HG02642 (cell line): ENCODE data around the gene ANKRD62.
A peak's percentile ranks its signal among the peaks of the same experiment; 100 is the strongest.

ENCODE experiments used
- ATAC-seq: cut with Tn5 transposase; IDR thresholded peaks from one replicate; pipeline ENCODE4 v1.9.1; 2021; ENCODE audit warnings: mild to moderate bottlenecking; ENCODE audit not compliant: unreplicated experiment, poor library complexity

Gene ANKRD62

DNA sequence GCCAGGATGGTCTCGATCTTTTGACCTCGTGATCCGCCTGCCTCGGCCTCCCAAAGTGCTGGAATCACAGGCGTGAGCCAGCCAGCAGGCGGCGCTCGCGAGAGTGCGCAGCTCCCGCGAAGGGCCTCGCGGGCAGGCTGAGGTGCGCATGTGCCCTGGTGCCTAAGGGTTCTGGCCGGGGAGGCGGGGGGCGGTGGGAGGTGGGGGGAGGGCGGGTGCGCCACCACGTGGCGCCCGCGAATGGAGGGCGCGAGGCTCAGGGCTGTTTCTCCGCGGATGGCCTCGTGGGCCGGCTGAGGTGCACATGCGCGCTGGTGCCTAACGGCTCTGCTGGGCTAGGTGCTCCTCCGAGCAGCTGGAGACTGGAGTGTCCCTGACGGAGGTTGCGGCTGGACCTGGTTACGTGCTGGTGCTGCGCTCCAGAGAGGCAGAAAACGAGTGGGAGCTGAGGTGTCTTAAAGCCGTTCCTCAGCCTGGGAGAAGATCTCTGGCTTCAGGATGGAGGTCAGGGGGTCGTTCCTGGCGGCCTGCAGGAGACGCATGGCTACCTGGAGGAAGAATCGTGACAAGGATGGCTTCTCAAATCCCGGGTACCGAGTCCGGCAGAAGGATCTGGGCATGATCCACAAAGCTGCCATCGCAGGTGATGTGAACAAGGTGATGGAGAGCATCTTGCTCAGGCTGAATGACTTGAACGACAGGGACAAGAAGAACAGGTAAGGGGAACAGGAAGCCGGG, at the start of gene ANKRD62:
TSS of gene ANKRD62 (plus strand) at position 324 of the 738 bp plus-strand sequence. CDS start at position 499, 175 bp downstream.
- no peak for ATAC-seq

DNA sequence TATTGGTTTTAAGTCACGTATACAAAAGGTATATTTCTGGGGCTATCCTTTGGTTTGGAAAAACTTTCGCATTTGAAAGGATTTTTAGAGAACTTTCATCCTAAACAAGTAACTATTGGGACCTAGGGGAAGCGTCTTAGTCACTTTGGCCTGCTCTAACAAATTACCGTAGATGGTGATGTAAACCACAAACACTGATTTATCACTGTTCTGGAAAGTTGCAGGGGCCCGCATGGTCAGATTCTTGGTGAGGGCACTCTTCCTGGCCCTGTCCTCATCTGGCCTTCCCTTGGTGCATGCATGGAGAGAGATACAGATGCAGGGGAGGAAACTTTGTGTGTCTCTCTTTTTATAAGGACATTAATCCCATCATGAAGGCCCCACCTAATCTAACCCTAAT, 49.1 kb upstream of the ANKRD62 start:
- no peak for ATAC-seq

DNA sequence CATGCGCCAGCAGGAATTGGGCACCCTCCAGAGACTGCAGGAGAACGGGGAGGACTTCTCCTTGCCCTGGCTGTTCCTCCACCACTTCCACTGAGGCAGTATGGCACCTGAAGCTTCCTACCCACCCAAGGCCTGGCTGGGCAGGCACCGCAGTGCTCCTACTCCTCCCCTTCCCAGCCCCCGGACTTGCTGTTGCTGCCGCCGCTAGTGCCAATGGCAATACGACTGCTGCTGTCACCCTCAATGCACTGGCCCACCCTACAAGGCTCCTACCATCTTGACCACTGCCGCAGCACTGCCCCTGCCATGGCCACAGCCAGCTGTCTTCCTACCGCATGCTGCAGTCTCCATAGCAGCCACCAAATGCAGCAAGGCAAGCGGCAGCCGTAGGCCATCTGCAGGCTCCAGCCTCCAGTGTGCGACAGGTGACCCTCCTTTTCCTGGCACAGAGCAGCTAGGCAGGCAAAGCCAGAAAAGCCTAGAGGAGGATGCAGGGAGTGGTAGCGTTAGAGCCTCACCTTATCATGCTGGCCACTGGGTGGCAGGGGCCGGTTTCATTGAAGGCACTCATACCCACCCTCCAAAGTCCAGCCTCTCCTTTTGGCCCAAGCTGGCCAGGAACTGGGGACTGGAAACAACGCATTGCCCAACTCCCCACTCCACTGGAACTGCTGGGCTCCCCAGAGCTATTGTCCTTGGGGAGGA, 47.4 kb upstream of the ANKRD62 start:
- ATAC-seq: no peak

- ATAC-seq: no peak
Observed at GRCh38 chr18:12046751-12047335, 46.8 kb upstream of the ANKRD62 start.

GRCh38 chr18:12048010-12048826, 45.4 kb upstream of the ANKRD62 start:
- ATAC-seq: no peak

DNA sequence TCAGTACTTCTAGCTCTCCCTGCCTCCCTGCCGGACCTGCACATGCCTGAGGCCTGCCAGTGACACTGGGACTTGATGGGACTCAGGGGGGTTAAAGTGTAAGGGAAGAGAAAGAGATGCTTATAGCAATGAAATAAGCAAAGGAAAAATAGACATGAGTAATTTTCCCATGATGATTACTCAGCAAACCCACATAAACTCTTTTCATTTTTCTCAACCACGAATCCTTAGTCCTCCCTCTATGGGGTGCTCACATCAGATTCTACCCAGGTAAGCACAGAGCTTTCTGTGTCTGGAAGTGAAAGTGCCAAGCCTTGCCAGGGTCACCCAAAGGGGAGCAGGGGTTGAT, 44.8 kb upstream of the ANKRD62 start:
- no peak for ATAC-seq

GRCh38 chr18:12049978-12050811, 43.4 kb upstream of the ANKRD62 start:
- ATAC-seq: peak; percentile 92

DNA sequence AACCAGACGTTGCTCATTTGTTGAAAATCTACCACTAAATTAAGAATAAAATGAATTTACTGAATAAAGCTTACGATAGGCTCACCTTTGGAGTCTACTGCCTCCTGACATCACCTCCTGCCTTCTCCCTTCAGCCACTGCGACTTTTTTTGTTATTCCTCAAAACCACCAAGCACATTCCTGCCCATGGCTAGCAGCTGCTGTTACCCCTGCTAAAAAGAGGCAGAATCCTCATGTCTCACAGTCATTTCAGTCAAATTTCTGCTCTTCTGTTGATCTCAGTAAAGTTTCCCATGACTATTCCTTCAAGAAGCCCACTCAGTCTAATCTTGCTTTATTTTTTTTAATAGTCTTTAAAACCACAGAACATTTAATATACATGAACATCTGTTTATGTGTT, 40.8 kb upstream of the ANKRD62 start:
- ATAC-seq: no peak

DNA sequence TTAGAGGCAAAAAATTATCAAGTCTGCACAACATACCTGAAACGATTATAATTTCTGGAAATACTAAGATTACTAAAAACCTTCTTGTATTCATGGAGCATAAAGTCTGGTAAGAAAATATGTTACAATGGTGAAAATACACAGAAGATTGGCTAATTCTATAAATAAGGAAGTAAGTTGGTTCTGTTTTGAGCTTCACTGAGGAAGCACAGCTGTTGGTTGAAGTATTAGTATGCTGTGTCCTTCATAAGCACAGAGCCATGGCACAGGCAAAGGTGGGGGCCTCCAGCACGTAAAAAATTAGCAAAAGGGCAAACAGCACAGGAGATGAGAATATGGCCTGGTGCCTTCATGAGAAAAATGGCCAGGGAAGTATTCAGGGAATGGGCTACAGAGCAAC, 40.4 kb upstream of the ANKRD62 start:
- ATAC-seq: peak; percentile 40

- ATAC-seq: no peak
Observed at GRCh38 chr18:12056034-12056883, 37.4 kb upstream of the ANKRD62 start.

DNA sequence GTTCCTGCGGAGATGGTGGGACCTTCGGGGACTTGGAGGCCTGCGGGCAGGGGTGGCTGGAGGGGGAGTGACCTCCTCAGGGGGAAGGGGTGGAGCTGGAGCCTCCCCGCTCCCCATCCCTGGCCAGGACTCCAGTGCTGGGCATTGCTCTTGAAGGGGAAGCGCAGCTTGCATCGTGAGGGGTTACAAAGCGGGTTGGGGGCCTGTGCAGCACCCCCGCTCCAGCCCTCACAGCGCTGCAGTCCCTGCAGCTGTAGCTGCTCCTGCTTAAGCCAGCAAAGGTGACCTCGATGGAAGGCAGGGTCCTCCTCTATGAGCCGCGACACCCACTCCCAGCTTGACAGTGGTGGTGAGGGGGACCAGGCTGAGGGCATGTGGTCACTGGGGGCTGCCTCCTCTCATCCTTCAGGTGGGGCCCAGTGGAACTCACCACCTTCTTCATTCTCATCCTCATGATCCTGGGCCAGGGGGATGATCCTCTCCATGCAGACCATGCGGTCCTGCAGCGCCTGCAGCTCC, 36.7 kb upstream of the ANKRD62 start:
- no peak for ATAC-seq

- no peak for ATAC-seq
Observed at GRCh38 chr18:12057419-12058039, 36.1 kb upstream of the ANKRD62 start.

DNA sequence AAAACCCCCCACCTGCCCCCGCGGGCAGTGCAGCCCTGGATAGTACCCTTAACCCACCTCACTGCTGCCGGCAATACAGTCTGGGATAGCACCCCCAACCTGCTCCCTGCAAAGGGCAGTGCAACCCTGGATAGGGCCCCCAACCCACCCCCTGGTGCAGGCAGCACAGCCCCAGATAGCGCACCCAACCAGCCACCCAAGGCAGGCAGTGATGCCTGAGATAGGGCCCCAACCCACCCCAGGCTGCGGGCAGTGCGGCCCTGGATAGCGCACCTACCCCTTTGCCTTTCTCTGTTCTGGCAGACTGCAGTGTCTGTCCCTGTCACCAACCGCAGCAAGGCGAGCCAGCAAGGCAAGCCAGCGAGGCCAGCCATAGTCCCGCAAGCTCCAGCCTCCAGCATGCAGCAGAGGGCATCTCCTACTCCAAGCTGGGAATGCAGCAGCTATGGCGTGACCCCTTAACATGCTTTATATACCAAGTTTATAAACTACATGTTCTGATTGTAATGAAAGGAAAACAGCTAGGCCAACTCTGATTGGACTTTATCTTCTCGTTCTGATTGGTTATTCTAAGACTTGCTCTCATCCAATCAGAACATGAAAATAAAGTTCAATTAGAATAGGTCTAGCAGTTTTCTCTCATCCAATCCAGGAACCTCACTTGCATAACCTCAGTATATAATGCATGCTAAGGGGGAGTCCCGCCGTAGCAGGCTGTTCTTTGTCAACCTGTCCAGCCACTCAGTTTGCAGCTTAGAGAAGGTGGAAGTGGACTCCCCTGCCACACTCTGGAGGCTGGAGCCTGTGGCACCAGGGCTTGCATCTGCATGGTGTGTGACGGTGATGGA, 34.1 kb upstream of the ANKRD62 start:
- no peak for ATAC-seq

- no peak for ATAC-seq
Observed at GRCh38 chr18:12060182-12060870, 33.3 kb upstream of the ANKRD62 start.

DNA sequence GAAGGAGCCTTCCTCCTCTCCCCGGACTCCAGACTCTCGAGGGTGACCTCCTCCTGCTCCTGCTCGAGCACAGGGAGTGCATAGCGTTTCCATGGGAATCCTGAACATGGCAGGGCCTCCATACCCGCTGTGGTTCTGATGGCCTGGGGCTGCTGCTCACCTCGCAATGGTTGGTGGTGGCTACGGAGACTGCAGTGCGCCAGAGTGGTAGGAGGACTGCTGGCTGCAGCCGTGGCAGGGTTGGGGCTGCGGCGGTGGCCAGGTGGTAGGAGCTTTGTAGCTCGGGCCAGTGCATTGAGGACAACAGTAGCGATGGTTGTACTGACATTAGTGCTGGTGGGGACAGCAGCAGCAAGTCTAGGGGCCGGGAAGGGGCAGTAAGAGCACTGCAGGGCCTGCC, 32.0 kb upstream of the ANKRD62 start:
- no peak for ATAC-seq

DNA sequence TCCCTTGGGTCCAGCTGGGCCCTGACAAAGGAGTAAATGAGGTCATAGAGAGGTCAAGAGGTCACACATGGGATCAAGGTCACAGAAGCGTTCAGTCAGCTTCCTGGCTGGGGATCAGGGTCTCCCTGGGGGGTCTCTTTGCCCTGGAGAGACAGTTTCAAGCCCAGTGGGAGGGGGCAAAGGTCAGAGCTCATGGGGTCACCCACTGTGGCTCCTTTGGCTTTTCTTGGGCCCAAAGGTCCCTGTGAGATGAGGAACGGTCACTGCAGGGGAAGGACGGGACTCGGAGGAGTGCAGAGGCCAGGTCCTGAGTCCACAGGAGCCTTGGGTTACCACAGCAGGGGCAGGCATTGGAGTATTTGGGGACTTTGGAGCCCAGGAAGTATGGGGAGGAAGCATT, 30.7 kb upstream of the ANKRD62 start:
- ATAC-seq: no peak
